B cell (primary cell): ENCODE measurements around the gene SEC63. TPM values are rescaled to one million over a fixed set of nuclear protein-coding genes. Genes with fewer than 3 reads are reported as not detected.
"Not testable (repeated sequence)": the region's sequence is repeated elsewhere in the genome, so short reads cannot be mapped to it uniquely, and the experiment has no call there.

Source experiments
- ATAC-seq: fragments of 200-7000 bp; cut with Tn5 transposase; one replicate; pipeline ENCODE4 v1.10.0; 2021; ENCODE audit warnings: low read depth, mild to moderate bottlenecking, moderate number of reproducible peaks, moderate library complexity
- CTCF ChIA-PET: fragments of 350-600 bp; sonication (Branson Sonifier 250); formaldehyde crosslinking; loops from one replicate; lab custom pipeline; 2021; ENCODE audit warnings: antibody characterized with exemption, inconsistent platforms; lab: Charles Lee
- POLR2A ChIA-PET: fragments of 350-600 bp; sonication (Branson Sonifier 250); formaldehyde crosslinking; loops from one replicate; lab custom pipeline; 2021; ENCODE audit warnings: antibody characterized with exemption; lab: Charles Lee
- DNase-seq: peaks from one replicate; pipeline ENCODE4 v3.0.0; 2013
- H2AFZ ChIP-seq: 2 replicates; pipeline ENCODE4 v1.6.1; 2012; ENCODE audit warnings: mild to moderate bottlenecking, low read depth, low read length; ENCODE audit not compliant: insufficient read depth, poor library complexity, severe bottlenecking
- H3K27ac ChIP-seq, 2 donors: 1 replicate in 1 of 2; 2 replicates in 1 of 2; pipeline ENCODE4 v1.5.1; 2012 to 2013; ENCODE audit warnings: low read length in 2 of 2, mild to moderate bottlenecking in 2 of 2, moderate library complexity in 1 of 2
- H3K27me3 ChIP-seq, 4 experiments: fragments of 200-600 bp in 1 of 4; sonication (generic) in 1 of 4; replicated peaks in 1 of 4; 1 replicate in 2 of 4; 2 replicates in 2 of 4; pipeline versions ENCODE4 v1.6.1 to v1.7.0; 2013 to 2016; ENCODE audit warnings: low read length in 3 of 4, mild to moderate bottlenecking in 2 of 4, mixed read lengths in 1 of 4, moderate library complexity in 1 of 4; ENCODE audit not compliant: insufficient read depth in 4 of 4, control insufficient read depth in 3 of 4; ENCODE audit errors: control extremely low read depth in 1 of 4
- H3K36me3 ChIP-seq, 2 experiments: replicated peaks in 1 of 2; 1 replicate in 1 of 2; 2 replicates in 1 of 2; pipeline versions ENCODE4 v1.6.1 to v1.7.1; 2013; ENCODE audit warnings: low read length in 1 of 2; ENCODE audit not compliant: insufficient read depth in 2 of 2, control insufficient read depth in 1 of 2; ENCODE audit errors: control extremely low read depth in 1 of 2, extremely low read depth in 1 of 2
- H3K4me1 ChIP-seq, 2 donors: fragments of 200-600 bp in 1 of 2; sonication (generic) in 1 of 2; 1 replicate in 1 of 2; 2 replicates in 1 of 2; pipeline versions ENCODE4 v1.5.1 to v1.6.1; 2013 to 2017; ENCODE audit warnings: low read length in 2 of 2; ENCODE audit not compliant: control insufficient read depth in 2 of 2, insufficient read depth in 2 of 2
- H3K4me2 ChIP-seq: replicated peaks from 2 replicates; pipeline ENCODE3; 2012; ENCODE audit warnings: mild to moderate bottlenecking, low read depth, low read length; ENCODE audit not compliant: poor library complexity, severe bottlenecking
- H3K4me3 ChIP-seq, 5 experiments: fragments of 200-600 bp in 1 of 5; sonication (generic) in 1 of 5; 1 replicate in 3 of 5; 2 replicates in 2 of 5; pipeline versions ENCODE4 v1.5.1 to v1.7.0; 2011 to 2016; ENCODE audit warnings: low read length in 4 of 5, mild to moderate bottlenecking in 4 of 5, low read depth in 2 of 5, control low read depth in 1 of 5, moderate library complexity in 1 of 5; ENCODE audit not compliant: insufficient read depth in 1 of 5; ENCODE audit errors: control extremely low read depth in 1 of 5, extremely low read depth in 1 of 5
- H3K79me2 ChIP-seq: fragments of 200-600 bp; sonication (generic); one replicate; pipeline ENCODE4 v1.6.0; 2016; ENCODE audit warnings: low read length; ENCODE audit not compliant: control insufficient read depth, insufficient read depth
- H3K9ac ChIP-seq: fragments of 200-600 bp; sonication (generic); 2 replicates; pipeline ENCODE4 v1.6.1; 2017; ENCODE audit warnings: mild to moderate bottlenecking, low read length, moderate library complexity
- H3K9me3 ChIP-seq, 3 donors: one replicate each; pipeline versions ENCODE4 v1.6.1 to v1.7.1; 2013; ENCODE audit warnings: low read length in 2 of 3; ENCODE audit not compliant: control insufficient read depth in 2 of 3, insufficient read depth in 1 of 3; ENCODE audit errors: control extremely low read depth in 1 of 3
- H4K20me1 ChIP-seq: 2 replicates; pipeline ENCODE4 v1.6.0; 2012; ENCODE audit warnings: mild to moderate bottlenecking, low read length; ENCODE audit not compliant: insufficient read depth, control insufficient read depth, poor library complexity, severe bottlenecking
- H3K27ac Mint-ChIP-seq: one replicate; pipeline ENCODE4 v1.8.0; 2021; ENCODE audit warnings: mixed read lengths
- H3K27me3 Mint-ChIP-seq: one replicate; pipeline ENCODE4 v1.8.0; 2021; ENCODE audit warnings: mixed read lengths
- H3K4me1 Mint-ChIP-seq: one replicate; pipeline ENCODE4 v1.8.0; 2021; ENCODE audit warnings: mixed read lengths
- H3K4me3 Mint-ChIP-seq: one replicate; pipeline ENCODE4 v1.8.0; 2021; ENCODE audit warnings: mixed read lengths
- H3K9me3 Mint-ChIP-seq: one replicate; pipeline ENCODE4 v1.8.0; 2022; ENCODE audit warnings: mixed read lengths; ENCODE audit not compliant: insufficient read depth
- CTCF ChIP-seq: fragments of 200-600 bp; IDR thresholded peaks from one replicate; pipeline ENCODE4 v1.8.0; 2022; ENCODE audit warnings: antibody characterized with exemption, mild to moderate bottlenecking
- EZH2 ChIP-seq: IDR thresholded peaks from 2 replicates; pipeline ENCODE4 v1.6.1; 2012; ENCODE audit warnings: borderline replicate concordance, low read depth, mild to moderate bottlenecking, moderate library complexity, low read length; ENCODE audit not compliant: insufficient read depth, poor library complexity, severe bottlenecking
- WGBS: methylation state at CpG from one replicate; pipeline ENCODE4 v1.1.5; 2013; ENCODE audit warnings: missing lambda C conversion rate; ENCODE audit not compliant: insufficient coverage; 5-methylcytosine and 5-hydroxymethylcytosine counted together
- intact Hi-C: fragments of 100-400 bp; cut with micrococcal nuclease; formaldehyde crosslinking; loops from one replicate; pipeline ENCODE4 v1.10.0; 2022
- polyA plus RNA-seq: library from polyadenylated mRNA; depleted of rRNA; stranded (reverse); fragments of >200 nt; gene quantifications from 2 replicates; pipeline ENCODE4 v1.2.3, GENCODE V29; 2012
- total RNA-seq, 2 donors: library from RNA; stranded (reverse); fragments of 120-200 nt in 1 of 2; gene quantifications; 1 replicate in 1 of 2; 2 replicates in 1 of 2; pipeline versions ENCODE4 v1.2.3 to v1.2.4, GENCODE V29; 2013 to 2022

SEC63 gene
- total and polyA plus RNA-seq, 2 donors (not counting 1 experiment from before 2014, with no cell fraction given): 12.5 to 79.5 TPM

GRCh38 chr6:107991061-107991460 is 33.1 kb upstream of the SEC63 start:
- no peaks in the 10 kb centered on the region for H3K9me3 ChIP-seq
- no peak overlapping the region for H2AFZ ChIP-seq
- ATAC-seq: no peak
- no peaks in the 10 kb centered on the region for H3K27me3 Mint-ChIP-seq
- H3K4me1 Mint-ChIP-seq: peaks cover 7% of the 10 kb centered on the region
- WGBS: 28% methylated on average over 2 of the region's 4 CpGs
- H3K4me3 ChIP-seq: no peak overlapping the region
- H3K4me2 ChIP-seq: peak overlapping the region; percentile 35
- H3K4me1 ChIP-seq: peaks cover 0 to 6% of the 10 kb centered on the region in 2 donors
- H3K79me2 ChIP-seq: no peaks in the 10 kb centered on the region
- TF ChIP-seq CTCF: no peak
- TF ChIP-seq EZH2: no peak
- H3K4me3 Mint-ChIP-seq: peak overlapping the region; percentile 27
- no peak overlapping the region for H3K27ac ChIP-seq
- no peaks in the 10 kb centered on the region for H3K9me3 Mint-ChIP-seq
- no peak overlapping the region for H3K27ac Mint-ChIP-seq
- intact Hi-C loops: no loop called here
- POLR2A ChIA-PET: no interaction called here
- no peaks in the 10 kb centered on the region for H3K27me3 ChIP-seq
- CTCF ChIA-PET: no interaction called here
- no peak for DNase-seq
- peak overlapping the region; percentile 19 for H3K9ac ChIP-seq
- no peaks in the 10 kb centered on the region for H4K20me1 ChIP-seq
- no peaks in the 10 kb centered on the region for H3K36me3 ChIP-seq

- H3K27me3 Mint-ChIP-seq, H3K4me1 ChIP-seq, H3K9ac ChIP-seq, POLR2A ChIA-PET, H3K27ac ChIP-seq, H3K9me3 Mint-ChIP-seq, H3K36me3 ChIP-seq, H3K4me2 ChIP-seq, H3K79me2 ChIP-seq, intact Hi-C loops, DNase-seq, H3K4me3 ChIP-seq, H3K4me1 Mint-ChIP-seq, H3K9me3 ChIP-seq, H2AFZ ChIP-seq, H3K27me3 ChIP-seq, H4K20me1 ChIP-seq, H3K4me3 Mint-ChIP-seq, H3K27ac Mint-ChIP-seq, CTCF ChIA-PET, ATAC-seq: not testable (repeated sequence)
- 84% methylated on average over 6 of the region's 8 CpGs for WGBS
Observed at GRCh38 chr6:107990587-107990986, 32.6 kb upstream of the SEC63 start.
